WTC11 (cell line): Measurements from ENCODE around the gene CEP152. TPM values are rescaled to one million over a fixed set of nuclear protein-coding genes. Genes with fewer than 3 reads are reported as not detected.

Experiments used
- ATAC-seq: fragments of 200-7000 bp; cut with Tn5 transposase; 2 replicates; pipeline ENCODE4 v1.10.0; 2021; ENCODE audit warnings: mild to moderate bottlenecking, moderate library complexity
- CTCF ChIA-PET: fragments of 300-600 bp; sonication (Branson Sonifier 250); formaldehyde crosslinking; loops from one replicate; lab custom pipeline; 2021; ENCODE audit warnings: antibody characterized with exemption; lab: Charles Lee
- POLR2A ChIA-PET: fragments of 350-600 bp; sonication (Branson Sonifier 250); formaldehyde crosslinking; loops from one replicate; lab custom pipeline; 2021; ENCODE audit warnings: antibody characterized with exemption; lab: Charles Lee
- DNase-seq: peaks from one replicate; pipeline ENCODE4 v3.0.0; 2021; ENCODE audit warnings: low spot score
- H3K27ac Mint-ChIP-seq: 2 replicates; pipeline ENCODE4 v1.8.0; 2021; ENCODE audit warnings: mixed read lengths
- H3K27me3 Mint-ChIP-seq: 2 replicates; pipeline ENCODE4 v1.8.0; 2021; ENCODE audit warnings: low read depth, mild to moderate bottlenecking, moderate library complexity, mixed read lengths
- H3K36me3 Mint-ChIP-seq: 2 replicates; pipeline ENCODE4 v1.8.0; 2021; ENCODE audit warnings: mixed read lengths
- H3K4me1 Mint-ChIP-seq: 2 replicates; pipeline ENCODE4 v1.8.0; 2022; ENCODE audit warnings: mixed read lengths
- H3K4me3 Mint-ChIP-seq: 2 replicates; pipeline ENCODE4 v1.8.0; 2021; ENCODE audit warnings: mild to moderate bottlenecking, moderate library complexity, mixed read lengths
- H3K9me3 Mint-ChIP-seq: 2 replicates; pipeline ENCODE4 v1.8.0; 2021; ENCODE audit warnings: mixed read lengths
- AR ChIP-seq: fragments of 250-450 bp; sonication (Bioruptor Pico); IDR thresholded peaks from 2 replicates; pipeline ENCODE4 v1.9.0; 2021; ENCODE audit warnings: mild to moderate bottlenecking
- ATF3 ChIP-seq: sonication (generic); formaldehyde crosslinking; conservative IDR thresholded peaks from 2 replicates; pipeline ENCODE4 v1.8.1; 2022; ENCODE audit warnings: mild to moderate bottlenecking, missing genetic modification reagents
- E2F4 ChIP-seq: sonication (generic); formaldehyde crosslinking; IDR thresholded peaks from 2 replicates; pipeline ENCODE4 v1.8.1; 2022; ENCODE audit warnings: low read depth, mild to moderate bottlenecking, moderate library complexity, missing genetic modification reagents, borderline replicate concordance
- E2F5 ChIP-seq: sonication (generic); formaldehyde crosslinking; IDR thresholded peaks from 2 replicates; pipeline ENCODE4 v1.8.1; 2022; ENCODE audit warnings: mild to moderate bottlenecking, moderate library complexity, missing genetic modification reagents
- ESRRA ChIP-seq: sonication (generic); formaldehyde crosslinking; IDR thresholded peaks from 2 replicates; pipeline ENCODE4 v1.8.1; 2022; ENCODE audit warnings: mild to moderate bottlenecking, missing genetic modification reagents, borderline replicate concordance
- FOXJ3 ChIP-seq: sonication (generic); formaldehyde crosslinking; IDR thresholded peaks from 2 replicates; pipeline ENCODE4 v1.9.0; 2021; ENCODE audit warnings: missing genetic modification reagents, mild to moderate bottlenecking, borderline replicate concordance
- FOXP4 ChIP-seq: sonication (generic); formaldehyde crosslinking; IDR thresholded peaks from 2 replicates; pipeline ENCODE4 v1.8.0; 2022; ENCODE audit warnings: mild to moderate bottlenecking, missing genetic modification reagents
- GRHL2 ChIP-seq: fragments of 250-450 bp; sonication (Bioruptor Pico); IDR thresholded peaks from 2 replicates; pipeline ENCODE4 v1.8.0; 2022; ENCODE audit warnings: mild to moderate bottlenecking, moderate library complexity; ENCODE audit not compliant: insufficient replicate concordance, severe bottlenecking
- HMGXB4 ChIP-seq: sonication (generic); formaldehyde crosslinking; IDR thresholded peaks from 2 replicates; pipeline ENCODE4 v1.8.1; 2023; ENCODE audit warnings: mild to moderate bottlenecking, moderate library complexity, missing genetic modification reagents
- JAZF1 ChIP-seq: fragments of 250-450 bp; sonication (Bioruptor Pico); IDR thresholded peaks from 2 replicates; pipeline ENCODE4 v1.9.0; 2021; ENCODE audit warnings: moderate library complexity, mild to moderate bottlenecking, inconsistent platforms
- NFATC4 ChIP-seq: fragments of 250-450 bp; sonication (Bioruptor Pico); IDR thresholded peaks from 2 replicates; pipeline ENCODE4 v1.9.0; 2021; ENCODE audit warnings: mild to moderate bottlenecking
- NR1H2 ChIP-seq: sonication (generic); formaldehyde crosslinking; IDR thresholded peaks from 2 replicates; pipeline ENCODE4 v1.9.0; 2021; ENCODE audit warnings: mild to moderate bottlenecking, moderate library complexity, missing genetic modification reagents
- NR3C1 ChIP-seq: sonication (generic); formaldehyde crosslinking; conservative IDR thresholded peaks from 2 replicates; pipeline ENCODE4 v1.8.1; 2023; ENCODE audit warnings: low read depth, mild to moderate bottlenecking, missing genetic modification reagents
- SMAD3 ChIP-seq: sonication (generic); formaldehyde crosslinking; IDR thresholded peaks from 2 replicates; pipeline ENCODE4 v1.8.0; 2022; ENCODE audit warnings: missing genetic modification reagents, mild to moderate bottlenecking, borderline replicate concordance
- TP53 ChIP-seq: sonication (generic); formaldehyde crosslinking; IDR thresholded peaks from 2 replicates; pipeline ENCODE4 v1.8.1; 2023; ENCODE audit warnings: mild to moderate bottlenecking, missing genetic modification reagents
- USF1 ChIP-seq: sonication (generic); formaldehyde crosslinking; IDR thresholded peaks from 2 replicates; pipeline ENCODE4 v1.8.0; 2022; ENCODE audit warnings: mild to moderate bottlenecking, missing genetic modification reagents
- ZBTB21 ChIP-seq: sonication (generic); formaldehyde crosslinking; IDR thresholded peaks from 2 replicates; pipeline ENCODE4 v1.8.1; 2023; ENCODE audit warnings: mild to moderate bottlenecking, missing genetic modification reagents, borderline replicate concordance
- ZNF416 ChIP-seq: fragments of 250-450 bp; sonication (Bioruptor Pico); IDR thresholded peaks from 2 replicates; pipeline ENCODE4 v1.9.0; 2021; ENCODE audit warnings: mild to moderate bottlenecking, inconsistent platforms
- ZNF671 ChIP-seq: fragments of 250-450 bp; sonication (Bioruptor Pico); IDR thresholded peaks from 2 replicates; pipeline ENCODE4 v1.8.0; 2021; ENCODE audit warnings: mild to moderate bottlenecking
- total RNA-seq: library from RNA; stranded (reverse); gene quantifications from 3 replicates; pipeline ENCODE4 v1.2.3, GENCODE V29; 2021

CEP152 gene
- total RNA-seq, 1 experiment from 2014 or later: 16.7 TPM

- TF ChIP-seq AR (CRISPR knock-in tag) (no peak), SMAD3 (CRISPR knock-in tag) (no peak)
Measured at GRCh38 chr15:48833526-48834239, 22.8 kb upstream of the CEP152 start (continued).

GRCh38 chr15:48832648-48833047 lies 21.8 kb upstream of the CEP152 start:
- no peak for ATAC-seq
- H3K36me3 Mint-ChIP-seq: no peaks in the 10 kb centered on the region
- no peak overlapping the region for H3K4me3 Mint-ChIP-seq
- ChIA-PET POLR2A (no interaction called here), CTCF (no interaction called here)
- no peak overlapping the region for H3K27ac Mint-ChIP-seq
- no peak for TF ChIP-seq NR3C1 (CRISPR knock-in tag)
- TF ChIP-seq ATF3: no peak
- no peak for TF ChIP-seq NR1H2 (CRISPR knock-in tag)
- no peak for TF ChIP-seq NFATC4 (CRISPR knock-in tag)
- no peak for TF ChIP-seq USF1 (CRISPR knock-in tag)
- TF ChIP-seq AR (CRISPR knock-in tag): no peak
- no peak for TF ChIP-seq FOXJ3 (CRISPR knock-in tag)
- TF ChIP-seq ZBTB21: no peak
- no peak for TF ChIP-seq FOXP4 (CRISPR knock-in tag)
- no peaks in the 10 kb centered on the region for H3K4me1 Mint-ChIP-seq
- DNase-seq: no peak
- peaks cover 7% of the 10 kb centered on the region for H3K9me3 Mint-ChIP-seq
- no peaks in the 10 kb centered on the region for H3K27me3 Mint-ChIP-seq

GRCh38 chr15:48828906-48829305 lies 18.0 kb upstream of the CEP152 start:
- ATAC-seq (no peak), DNase-seq (no peak)
- Mint-ChIP-seq H3K27ac (no peak overlapping the region), H3K4me1 (peaks cover 1% of the 10 kb centered on the region; the same call in 1 of the 2 replicates), H3K4me3 (no peak overlapping the region), H3K9me3 (peaks cover 7% of the 10 kb centered on the region), H3K36me3 (no peaks in the 10 kb centered on the region), H3K27me3 (no peaks in the 10 kb centered on the region)
- CTCF ChIA-PET: no interaction called here
- POLR2A ChIA-PET: no interaction called here
- TF ChIP-seq ESRRA (CRISPR knock-in tag): no peak
- TF ChIP-seq TP53 (CRISPR knock-in tag): no peak
- TF ChIP-seq E2F4: no peak
- TF ChIP-seq JAZF1 (CRISPR knock-in tag): no peak
- TF ChIP-seq E2F5 (CRISPR knock-in tag): no peak
- no peak for TF ChIP-seq HMGXB4
- no peak for TF ChIP-seq ZNF416 (CRISPR knock-in tag)
- no peak for TF ChIP-seq ZNF671 (CRISPR knock-in tag)
- no peak for TF ChIP-seq GRHL2 (CRISPR knock-in tag)
- no peak for TF ChIP-seq SMAD3 (CRISPR knock-in tag)
